ENCODE data around the gene OLFML3. TPM values are rescaled to one million over a fixed set of nuclear protein-coding genes. Genes with fewer than 3 reads are reported as not detected.

OLFML3 gene
- total and polyA plus RNA-seq, 2 of the 8 experiments (the other 6 are each of a cell fraction or from before 2014, with no cell fraction given) = 56.0 to 72.3 TPM

GRCh38 chr1:113934006-113934405, 45.3 kb upstream of the OLFML3 start (continued):
- no peak for TF ChIP-seq SAP30 (IDR thresholded peaks at IDR 0.05; ENCODE audit: insufficient read depth, insufficient replicate concordance, low read length)
- TF ChIP-seq BCL11A (IDR thresholded peaks at IDR 0.05; ENCODE audit: low read depth in 2 of 2, low read length in 2 of 2) = no peak
- TF ChIP-seq, protein P1, sequence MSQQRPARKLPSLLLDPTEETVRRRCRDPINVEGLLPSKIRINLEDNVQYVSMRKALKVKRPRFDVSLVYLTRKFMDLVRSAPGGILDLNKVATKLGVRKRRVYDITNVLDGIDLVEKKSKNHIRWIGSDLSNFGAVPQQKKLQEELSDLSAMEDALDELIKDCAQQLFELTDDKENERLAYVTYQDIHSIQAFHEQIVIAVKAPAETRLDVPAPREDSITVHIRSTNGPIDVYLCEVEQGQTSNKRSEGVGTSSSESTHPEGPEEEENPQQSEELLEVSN (IDR thresholded peaks at IDR 0.05) = no peak
- TF ChIP-seq CBX8 (IDR thresholded peaks at IDR 0.05; ENCODE audit: borderline replicate concordance, low read depth, low read length) = no peak
- no peak for TF ChIP-seq TBP (IDR thresholded peaks at IDR 0.05; ENCODE audit: low read depth, low read length)
- TF ChIP-seq RNF2 (IDR thresholded peaks at IDR 0.05; ENCODE audit: borderline replicate concordance, low read depth, low read length, missing control alignments, poor library complexity, severe bottlenecking) = no peak

All from H1 (cell line).